Non-pigmented ciliary epithelial cell (primary cell): Measurements from ENCODE around the gene ZBTB18.

Experiments used
- DNase-seq: peaks from one replicate; pipeline ENCODE4 v3.0.0-alpha.2; 2010; ENCODE audit warnings: low read depth

Gene ZBTB18

GRCh38 chr1:244062156-244062725, 11.2 kb downstream of the ZBTB18 start:
- DNase-seq = no peak

DNA sequence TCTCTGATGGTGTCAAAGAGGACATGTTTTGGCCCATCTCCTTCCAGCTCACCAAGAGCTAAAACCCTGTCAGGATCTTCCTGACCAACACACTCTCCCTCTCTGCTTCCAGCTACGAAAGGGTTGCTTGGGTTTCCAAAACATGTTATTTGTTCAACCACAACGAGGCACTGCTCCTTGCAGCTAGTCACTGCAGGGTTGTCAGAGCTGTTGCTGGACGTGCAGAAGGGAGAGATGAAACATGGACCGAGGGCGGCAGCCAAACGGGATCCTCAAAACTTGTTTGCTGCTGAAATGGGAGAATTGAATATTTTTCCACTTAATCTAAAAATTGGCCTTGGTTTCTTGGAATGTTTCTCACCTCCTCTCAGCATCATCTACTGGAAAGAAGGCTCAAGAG, 12.4 kb downstream of the ZBTB18 start:
- DNase-seq = no peak

- no peak for DNase-seq
Observed at GRCh38 chr1:244064621-244065020, 13.5 kb downstream of the ZBTB18 start.

GRCh38 chr1:244065063-244065793, 14.1 kb downstream of the ZBTB18 start:
- DNase-seq = no peak

DNA sequence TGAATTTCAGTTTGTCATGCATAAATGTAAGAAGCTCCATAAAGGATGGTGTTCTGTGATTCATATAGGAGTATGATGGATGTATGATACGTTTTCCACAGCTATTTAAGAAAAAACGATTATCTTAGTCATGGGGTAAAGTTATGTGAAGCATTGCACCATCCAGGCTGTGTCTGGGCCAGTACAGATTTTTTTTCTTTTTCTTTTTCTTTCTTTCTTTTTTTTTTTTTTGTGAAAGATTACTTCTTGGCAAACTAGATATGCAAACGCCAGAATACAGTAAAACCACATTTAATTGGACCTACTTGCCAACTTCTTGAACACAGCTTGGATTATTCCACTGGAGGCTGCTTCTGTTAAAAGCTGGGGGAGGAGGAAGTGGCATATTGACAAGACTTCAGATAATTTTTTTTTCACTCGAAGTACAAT, 14.9 kb downstream of the ZBTB18 start:
- DNase-seq = no peak

- DNase-seq = no peak
Observed at GRCh38 chr1:244066954-244067716, 16.1 kb downstream of the ZBTB18 start.

- DNase-seq = no peak
Observed at GRCh38 chr1:244067893-244068292, 16.8 kb downstream of the ZBTB18 start.

GRCh38 chr1:244068567-244068966, 17.5 kb downstream of the ZBTB18 start:
- DNase-seq = no peak

DNA sequence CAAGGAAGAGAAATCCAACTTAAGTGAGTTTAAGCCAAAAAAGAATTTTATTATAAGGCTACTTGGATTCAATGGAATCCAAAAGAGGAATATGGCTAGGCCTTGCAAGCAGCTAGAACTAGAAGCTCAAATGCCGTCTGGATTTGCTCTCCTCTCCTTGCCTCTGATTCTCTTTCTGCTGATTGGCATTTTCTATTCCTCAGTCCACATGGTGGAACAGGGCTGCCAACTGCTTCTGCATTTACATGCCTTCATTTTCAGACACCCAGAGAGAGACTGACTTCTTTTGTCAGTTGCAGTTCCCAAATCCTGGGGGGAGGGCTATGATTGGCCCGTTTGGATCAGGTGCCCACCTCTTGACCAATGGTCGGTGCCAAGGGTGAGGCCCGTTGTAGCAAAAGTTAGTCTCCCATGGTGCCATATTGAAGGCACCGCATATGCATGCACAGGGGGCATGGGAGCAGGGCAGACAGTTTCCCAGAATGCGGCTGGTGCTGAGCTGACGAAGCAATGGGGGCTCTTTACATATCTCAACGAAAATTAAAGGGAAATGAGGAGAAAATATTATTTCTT, 18.3 kb downstream of the ZBTB18 start:
- no peak for DNase-seq

GRCh38 chr1:244074559-244075171, 23.6 kb downstream of the ZBTB18 start:
- no peak for DNase-seq

DNA sequence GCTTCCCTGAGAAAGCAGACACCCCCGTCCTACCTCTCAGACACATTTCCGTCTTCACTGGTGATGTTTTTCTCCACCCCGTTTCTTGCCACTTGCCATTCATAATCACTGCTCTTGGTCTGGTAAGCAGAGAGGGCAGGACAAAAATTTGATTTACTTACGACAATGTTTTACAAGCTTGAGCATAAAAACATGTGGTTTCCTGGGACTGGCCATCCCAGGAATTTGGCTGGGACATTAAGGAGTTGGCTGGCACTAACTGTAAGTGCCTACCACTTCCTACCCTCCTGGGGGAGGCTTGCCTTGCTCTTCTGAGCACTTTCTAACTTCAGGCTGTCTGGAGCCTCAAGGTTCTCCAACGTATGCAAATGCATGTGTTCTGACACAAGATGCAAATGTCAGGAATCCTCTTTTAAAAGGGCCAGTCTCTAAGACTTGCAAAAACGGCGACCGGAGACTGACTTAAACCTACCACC, 24.2 kb downstream of the ZBTB18 start:
- no peak for DNase-seq

DNA sequence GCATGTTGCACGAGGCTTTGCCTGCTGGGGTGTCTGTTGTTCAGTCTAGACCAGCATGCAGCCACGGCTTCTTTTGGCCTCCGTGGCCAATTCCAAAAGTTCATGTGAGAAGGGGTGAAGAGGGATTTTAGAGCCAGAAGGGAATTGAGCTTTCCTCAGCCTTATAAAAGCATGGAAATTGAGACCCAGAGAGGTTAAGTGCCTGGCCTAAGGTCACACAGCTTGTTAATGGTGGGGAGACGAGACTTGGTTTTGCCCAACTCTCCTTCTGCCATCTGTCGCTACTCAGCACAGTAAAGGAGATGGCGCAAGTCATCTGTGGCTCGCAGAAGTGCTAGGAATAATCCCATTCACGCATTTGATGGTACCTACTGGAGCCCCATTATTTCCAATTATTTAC, 25.7 kb downstream of the ZBTB18 start:
- no peak for DNase-seq

- no peak for DNase-seq
Observed at GRCh38 chr1:244077473-244078220, 26.6 kb downstream of the ZBTB18 start.

DNA sequence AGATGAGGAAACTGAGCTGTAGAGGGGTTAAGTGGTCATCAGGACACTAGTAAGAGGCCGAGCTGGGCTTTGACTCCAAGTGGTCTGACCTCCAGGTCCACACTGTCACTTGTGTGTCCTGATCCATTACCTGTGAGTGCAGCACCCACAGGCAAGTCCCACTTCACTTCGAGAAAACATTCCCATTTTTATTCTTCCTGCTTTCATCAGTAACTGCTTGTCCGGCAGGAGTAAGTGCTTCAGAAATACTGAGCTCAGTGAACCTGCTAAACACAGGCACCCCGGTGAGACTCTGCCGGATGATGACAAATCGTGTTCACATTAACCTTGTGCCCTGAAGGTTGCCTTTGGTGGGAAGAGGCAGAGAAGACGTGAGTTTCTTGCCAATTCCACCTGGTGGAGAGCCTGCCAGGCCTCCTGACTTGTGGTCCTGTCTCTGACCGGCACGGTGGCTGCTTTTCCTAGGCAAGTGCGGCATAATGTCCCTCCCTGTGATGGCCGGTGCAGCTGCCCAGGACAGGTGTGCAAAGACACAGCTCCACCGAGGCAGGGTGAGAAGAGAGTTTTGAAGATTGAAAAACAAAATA, 29.4 kb downstream of the ZBTB18 start:
- DNase-seq = no peak

- no peak for DNase-seq
Observed at GRCh38 chr1:244082969-244083368, 31.9 kb downstream of the ZBTB18 start.

- DNase-seq = no peak
Observed at GRCh38 chr1:244083383-244083943, 32.4 kb downstream of the ZBTB18 start.

DNA sequence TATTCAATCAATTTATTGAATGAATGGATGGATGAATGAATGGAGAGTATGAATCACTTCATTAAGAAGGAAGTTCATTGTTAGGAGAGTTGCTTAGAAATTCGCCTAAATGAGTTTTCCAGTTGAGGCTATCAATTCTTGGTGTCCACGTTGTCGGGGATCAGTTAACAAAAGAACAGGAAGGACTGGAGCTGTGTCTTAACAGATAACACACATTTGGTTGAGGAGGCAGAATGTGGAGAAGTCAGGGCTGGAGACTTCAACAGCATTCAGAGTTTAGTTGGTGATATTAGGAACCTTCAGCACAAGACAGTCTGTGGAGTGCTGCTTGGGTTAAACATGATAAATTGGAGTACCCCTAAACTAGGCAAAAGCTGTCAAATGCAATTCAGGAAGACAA, 33.7 kb downstream of the ZBTB18 start:
- DNase-seq = no peak

DNA sequence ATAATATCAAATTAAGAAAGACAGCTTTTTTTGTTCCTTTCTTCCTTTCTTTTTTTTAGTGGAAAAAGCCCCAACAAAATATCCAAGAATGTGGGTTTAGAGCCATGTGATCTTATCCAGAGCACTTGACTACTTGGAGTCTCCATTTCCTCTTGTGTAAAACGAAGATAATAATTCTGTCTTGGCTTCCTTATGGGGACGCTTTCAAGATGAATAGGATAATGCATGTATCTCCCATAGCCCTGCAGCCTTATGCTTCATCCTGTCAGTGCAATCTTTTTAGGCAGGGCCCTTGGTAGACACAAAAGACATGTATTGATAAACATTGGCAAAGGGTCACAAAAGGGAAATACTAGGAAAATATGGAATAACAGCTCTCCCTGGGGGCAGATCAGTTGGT, 34.8 kb downstream of the ZBTB18 start:
- no peak for DNase-seq

- no peak for DNase-seq
Observed at GRCh38 chr1:244087021-244087560, 36.0 kb downstream of the ZBTB18 start.

DNA sequence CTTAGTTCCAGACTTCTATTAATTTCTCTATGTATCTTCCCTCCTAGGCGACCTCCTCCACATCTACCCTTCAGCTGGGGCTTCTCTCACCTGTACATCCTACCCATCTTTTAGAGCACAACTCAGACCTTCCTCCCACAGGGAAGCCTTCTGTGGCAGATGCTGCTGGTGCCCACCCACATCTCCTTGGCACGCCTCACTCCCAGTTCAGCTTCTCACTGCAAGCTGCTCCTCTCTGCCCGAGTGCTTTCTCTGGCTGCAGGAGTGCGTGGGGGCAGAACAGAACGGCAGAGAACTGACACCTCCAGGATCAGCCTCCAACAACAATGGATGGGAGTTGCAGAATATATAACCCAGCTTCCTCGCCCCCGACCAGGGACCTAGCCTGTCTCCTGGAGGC, 36.5 kb downstream of the ZBTB18 start:
- no peak for DNase-seq

DNA sequence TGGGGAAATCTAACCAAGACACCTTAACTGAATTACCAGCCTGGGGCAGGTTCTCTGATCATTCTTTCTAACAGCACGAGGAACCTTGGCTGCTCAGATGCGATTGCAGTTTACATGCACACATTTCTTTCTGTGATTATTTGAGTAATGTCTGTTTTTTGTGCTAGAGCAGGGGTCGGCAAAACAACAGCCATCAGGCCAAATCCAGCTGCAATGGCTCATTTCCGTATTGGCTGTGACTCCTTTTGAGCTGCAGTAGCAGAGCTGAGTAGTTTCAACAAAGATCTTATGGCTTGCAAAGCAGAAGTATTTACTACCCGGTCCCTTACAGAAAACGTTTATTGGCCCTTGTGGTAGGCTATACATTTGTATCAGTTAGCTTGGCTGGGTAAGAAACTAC, 37.1 kb downstream of the ZBTB18 start:
- no peak for DNase-seq
